GM12891 (cell line): ENCODE measurements around the gene RUFY4.

Source experiments
- PAX5 ChIP-seq: IDR thresholded peaks from 2 replicates; pipeline ENCODE4 v1.6.1; 2011; ENCODE audit warnings: low read length, moderate library complexity, mild to moderate bottlenecking; ENCODE audit not compliant: insufficient read depth, severe bottlenecking
- POLR2A ChIP-seq: IDR thresholded peaks from 2 replicates; pipeline ENCODE4 v1.6.1; 2011; ENCODE audit warnings: low read depth, low read length, control low read depth
- POLR2AphosphoS5 ChIP-seq: IDR thresholded peaks from 2 replicates; pipeline ENCODE4 v1.6.1; 2011; ENCODE audit warnings: low read depth, low read length, control low read depth
- SPI1 ChIP-seq: IDR thresholded peaks from 2 replicates; pipeline ENCODE4 v1.6.1; 2011; ENCODE audit warnings: low read depth, low read length, control low read depth
- TAF1 ChIP-seq: IDR thresholded peaks from 2 replicates; pipeline ENCODE4 v1.6.1; 2011; ENCODE audit warnings: low read depth, low read length, control low read depth

GRCh38 chr2:218128781-218129457, 59.9 kb downstream of the RUFY4 start:
- TF ChIP-seq SPI1 (no peak), POLR2A (no peak), POLR2AphosphoS5 (no peak), PAX5 (no peak), TAF1 (no peak)
